Stimulated activated CD8-positive, alpha-beta memory T cell treated with anti-CD3 and anti-CD28 coated beads, Interleukin-4, amount 100 ng/mL, for 48 hours (primary cell): ENCODE results near the gene SPTBN1.

ENCODE experiments used
- DNase-seq: peaks from one replicate; pipeline ENCODE4 v3.0.0-alpha.2; 2020

The SPTBN1 gene

DNA sequence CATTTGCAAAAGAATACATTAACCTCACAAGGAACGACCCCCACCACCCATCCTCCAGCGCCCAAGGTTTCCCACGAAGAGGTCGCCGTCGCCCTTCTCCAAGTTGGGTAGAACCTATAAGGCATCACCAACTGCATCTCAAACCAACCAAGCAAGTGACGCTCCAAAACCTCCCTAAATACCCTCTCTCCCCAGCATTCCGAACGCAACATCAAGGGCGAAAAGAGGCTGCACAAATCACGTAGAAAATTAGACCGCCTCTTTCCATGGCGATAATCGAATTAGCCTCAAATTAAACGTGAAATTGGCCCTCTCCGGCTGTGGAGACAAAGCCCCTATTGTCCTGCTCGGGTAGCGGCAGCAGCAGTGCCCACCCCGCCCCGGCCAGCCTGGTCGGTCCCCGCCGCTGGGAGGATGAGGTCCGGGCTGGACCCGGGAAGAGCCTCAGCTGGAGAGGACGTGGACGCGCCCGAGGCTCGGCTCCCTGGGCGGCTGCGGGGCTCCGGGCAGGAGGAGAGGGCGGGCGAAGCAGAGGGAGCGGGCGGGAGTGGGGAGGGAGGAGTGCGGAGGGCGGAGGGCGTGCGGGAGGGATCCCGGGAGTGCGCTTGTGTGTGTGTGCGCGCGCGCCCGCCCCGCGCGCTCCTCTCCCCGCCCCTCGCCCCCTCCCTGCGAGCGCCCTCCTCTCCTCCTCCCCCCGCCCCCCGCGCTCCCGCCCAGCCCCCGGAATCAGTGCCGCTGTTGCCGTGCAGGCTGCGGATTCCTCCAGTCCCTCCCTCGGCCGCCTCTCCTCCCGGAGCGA lies at the start of gene SPTBN1:
TSS of gene SPTBN1 (plus strand) at position 765 of the 799 bp plus-strand sequence. CDS start 70,092 bp downstream, outside the sequence.
- peak; percentile 38 for DNase-seq

DNA sequence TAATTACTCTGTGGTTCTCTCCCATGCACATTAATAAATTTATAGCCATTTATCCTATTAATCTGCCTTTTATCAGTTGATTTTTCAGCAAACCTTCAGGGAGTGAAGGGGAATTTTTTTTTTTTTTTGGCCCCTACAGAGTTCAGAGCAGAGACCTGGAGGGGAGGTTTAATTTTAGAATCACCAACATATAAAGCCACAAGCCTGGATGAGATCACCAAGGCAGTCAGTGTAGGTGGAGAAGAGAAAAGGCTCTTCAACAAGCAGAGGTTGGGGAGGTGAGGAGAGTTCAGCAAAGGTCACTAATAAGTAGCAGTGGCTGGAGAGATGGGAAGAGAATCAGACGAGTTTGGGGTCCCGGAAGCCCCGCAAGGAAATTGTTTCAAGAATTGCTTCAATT lies 48.4 kb upstream of the SPTBN1 start:
- DNase-seq = no peak

DNA sequence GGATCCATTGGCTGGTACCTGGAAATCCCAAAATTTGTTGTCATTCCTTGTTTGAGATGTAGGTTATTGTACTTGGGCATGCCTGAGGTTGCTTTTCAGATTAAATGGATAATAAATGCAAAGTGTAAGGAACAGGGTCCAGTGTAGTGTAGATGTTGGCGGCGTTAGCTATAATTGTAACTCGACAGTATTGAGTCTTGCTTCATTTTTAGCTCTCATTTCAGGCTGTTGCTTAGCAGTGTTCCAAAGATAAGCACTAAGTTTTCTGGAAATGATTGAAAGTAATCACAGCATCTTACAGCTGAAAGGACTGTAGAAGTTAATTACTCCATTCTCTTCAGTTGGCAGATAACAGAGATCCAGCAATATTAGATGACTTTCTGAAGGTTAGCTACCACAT lies 47.8 kb upstream of the SPTBN1 start:
- DNase-seq = no peak

DNA sequence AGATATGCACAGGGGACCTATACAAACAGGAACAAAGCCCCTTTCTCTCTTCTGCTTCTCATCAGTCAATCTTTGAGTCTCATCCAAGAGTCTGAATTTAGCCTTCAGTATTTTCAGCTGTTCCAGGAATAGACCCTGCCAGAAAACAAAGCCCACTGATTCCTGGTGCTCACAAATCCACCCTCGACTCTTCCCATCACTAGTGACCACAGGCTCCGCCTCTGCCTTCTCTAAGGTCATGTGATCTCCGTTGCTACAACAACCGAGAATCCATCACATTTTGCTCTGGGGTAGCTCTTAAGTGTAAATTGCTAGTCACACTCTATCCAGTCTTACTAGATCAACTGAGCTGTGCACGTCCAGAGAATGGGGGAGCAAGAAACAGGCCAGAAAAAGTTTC lies 46.4 kb upstream of the SPTBN1 start:
- no peak for DNase-seq

DNA sequence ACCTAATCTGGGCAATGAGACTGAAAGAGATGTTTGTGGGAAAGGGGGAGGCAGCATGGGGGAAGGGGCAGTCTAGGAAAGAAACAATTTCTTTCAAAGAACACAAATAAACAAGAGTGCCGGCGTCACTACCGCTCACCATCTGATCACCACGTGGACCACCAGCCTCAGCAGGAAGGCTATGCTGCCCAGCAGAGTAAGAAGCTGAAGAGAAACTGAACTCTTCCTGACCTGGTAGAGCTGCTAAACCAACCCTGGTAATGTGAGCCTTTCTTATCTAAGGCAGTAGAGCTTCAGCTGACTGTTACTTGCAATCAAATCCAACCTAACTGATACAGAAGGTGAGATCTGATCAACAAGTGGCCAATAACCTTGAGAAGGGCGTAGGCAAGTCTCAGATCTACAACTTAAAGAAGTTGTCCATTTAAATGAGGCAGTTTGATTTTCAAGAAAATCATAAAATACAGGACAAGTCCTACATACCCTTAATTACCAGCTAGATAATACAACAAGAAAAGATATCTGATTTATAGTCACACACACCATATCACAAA lies 44.2 kb upstream of the SPTBN1 start:
- no peak for DNase-seq

GRCh38 chr2:54416166-54416813 lies 39.8 kb upstream of the SPTBN1 start:
- no peak for DNase-seq

DNA sequence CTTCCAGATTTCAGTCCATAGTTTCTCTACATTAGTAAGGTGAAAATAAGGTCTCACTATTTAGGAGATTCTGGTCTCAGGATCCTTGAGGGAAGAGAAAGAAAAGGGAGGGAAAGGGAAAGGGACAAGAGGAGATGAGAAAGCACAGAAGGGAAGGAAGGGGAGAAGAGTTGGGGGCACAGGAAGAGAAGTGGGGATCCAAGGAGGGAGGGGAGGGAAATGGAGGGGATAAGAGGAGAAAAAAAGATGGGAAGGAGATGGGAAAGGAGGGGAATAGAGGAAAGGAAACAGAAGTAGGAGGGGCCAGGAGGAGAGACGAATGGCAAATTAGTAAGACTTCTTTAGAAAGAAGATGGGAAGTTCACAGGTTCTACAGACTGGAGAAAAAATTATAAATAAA lies 39.2 kb upstream of the SPTBN1 start:
- DNase-seq = no peak

GRCh38 chr2:54417577-54417976 lies 38.5 kb upstream of the SPTBN1 start:
- DNase-seq = no peak

DNA sequence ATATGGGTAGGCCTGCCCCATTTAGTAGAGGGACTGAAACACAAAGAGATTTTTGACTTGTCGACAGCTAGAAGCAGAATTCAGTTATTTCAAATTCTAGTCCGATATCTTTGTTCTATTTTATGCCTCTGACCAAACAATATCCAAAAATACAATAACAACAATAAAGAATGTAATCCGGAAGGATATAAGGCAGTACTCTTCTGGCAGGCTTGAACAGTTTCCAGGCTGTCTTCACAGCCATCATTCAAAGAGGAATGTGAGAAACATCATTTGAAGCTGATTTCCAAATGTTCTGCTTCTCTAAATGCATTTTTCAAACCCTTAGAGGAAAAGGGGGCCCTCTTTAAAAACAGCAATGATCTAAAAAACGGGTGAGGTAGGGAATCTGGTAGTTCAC lies 36.7 kb upstream of the SPTBN1 start:
- no peak for DNase-seq

DNA sequence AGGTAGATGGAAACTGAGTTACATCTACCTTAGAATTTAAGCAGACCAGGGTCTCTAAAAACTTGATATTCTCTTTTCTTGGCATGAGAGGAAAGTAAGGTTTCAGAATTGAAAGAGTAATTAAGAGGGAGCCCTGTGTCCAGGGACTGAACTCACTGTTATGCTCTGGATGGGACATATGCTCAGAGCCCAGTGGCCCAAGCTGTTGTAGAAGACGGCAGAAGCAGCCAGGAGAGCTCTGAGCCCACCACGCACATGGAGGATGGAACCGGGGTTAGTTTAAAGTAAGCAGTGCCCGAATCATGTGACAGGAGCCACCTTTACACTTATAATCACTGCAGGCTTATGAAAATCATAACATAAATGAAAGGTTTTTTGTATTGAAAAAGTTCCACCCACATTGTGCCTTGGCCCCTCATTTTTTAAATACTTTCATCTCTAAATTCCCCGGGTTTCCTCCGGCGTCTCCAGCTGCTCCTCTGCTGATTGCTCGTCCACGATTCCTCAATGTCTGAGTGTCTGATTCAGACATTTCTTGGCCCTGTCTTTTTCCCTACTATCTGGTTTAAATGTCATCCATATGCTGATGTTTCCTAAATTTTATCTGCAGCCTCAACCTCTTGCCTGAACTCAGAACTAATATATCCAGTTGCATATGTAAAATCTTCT lies 36.1 kb upstream of the SPTBN1 start:
- DNase-seq = no peak

GRCh38 chr2:54420524-54421172 lies 35.5 kb upstream of the SPTBN1 start:
- no peak for DNase-seq

DNA sequence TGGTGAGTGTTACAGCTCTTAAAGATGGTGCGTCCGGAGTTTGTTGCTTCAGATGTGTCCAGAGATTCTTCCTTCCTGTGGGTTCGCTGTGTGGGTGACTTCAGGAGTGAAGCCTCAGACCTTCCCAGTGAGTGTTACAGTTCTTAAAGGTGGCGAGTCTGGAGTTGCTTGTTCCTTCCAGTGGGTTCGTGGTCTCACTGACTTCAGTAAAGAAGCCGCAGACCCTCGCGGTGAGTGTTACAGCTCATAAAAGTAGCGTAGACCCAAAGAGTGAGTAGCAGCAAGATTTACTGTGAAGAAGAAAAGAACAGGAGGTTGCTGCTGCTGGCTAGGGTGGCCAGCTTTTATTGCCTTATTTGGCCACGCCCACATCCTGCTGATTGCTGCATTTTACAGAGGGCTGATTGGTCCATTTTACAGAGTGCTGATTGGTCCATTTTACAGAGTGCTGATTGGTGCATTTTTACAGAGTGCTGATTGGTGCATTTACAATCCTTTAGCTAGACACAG lies 34.0 kb upstream of the SPTBN1 start:
- peak; percentile 43 for DNase-seq

DNA sequence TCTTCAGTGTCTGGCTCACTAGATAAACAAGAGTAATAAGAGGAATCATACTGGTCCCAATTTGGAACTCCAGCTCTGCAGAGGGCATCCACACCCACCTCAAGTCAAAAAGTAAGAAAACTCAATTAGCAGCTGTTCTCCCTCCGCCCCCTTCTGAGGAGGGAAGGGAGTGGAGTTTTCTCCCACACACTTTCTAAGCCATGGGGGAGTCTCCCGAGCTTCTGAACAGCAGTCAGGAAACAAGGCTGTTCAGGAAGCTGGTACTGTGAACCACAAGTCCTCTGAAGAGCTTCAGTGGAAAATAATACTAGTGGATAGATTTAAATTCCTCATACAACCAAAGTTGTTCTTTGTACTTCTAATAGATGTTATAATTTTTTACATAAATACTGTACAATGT lies 32.9 kb upstream of the SPTBN1 start:
- DNase-seq = no peak

DNA sequence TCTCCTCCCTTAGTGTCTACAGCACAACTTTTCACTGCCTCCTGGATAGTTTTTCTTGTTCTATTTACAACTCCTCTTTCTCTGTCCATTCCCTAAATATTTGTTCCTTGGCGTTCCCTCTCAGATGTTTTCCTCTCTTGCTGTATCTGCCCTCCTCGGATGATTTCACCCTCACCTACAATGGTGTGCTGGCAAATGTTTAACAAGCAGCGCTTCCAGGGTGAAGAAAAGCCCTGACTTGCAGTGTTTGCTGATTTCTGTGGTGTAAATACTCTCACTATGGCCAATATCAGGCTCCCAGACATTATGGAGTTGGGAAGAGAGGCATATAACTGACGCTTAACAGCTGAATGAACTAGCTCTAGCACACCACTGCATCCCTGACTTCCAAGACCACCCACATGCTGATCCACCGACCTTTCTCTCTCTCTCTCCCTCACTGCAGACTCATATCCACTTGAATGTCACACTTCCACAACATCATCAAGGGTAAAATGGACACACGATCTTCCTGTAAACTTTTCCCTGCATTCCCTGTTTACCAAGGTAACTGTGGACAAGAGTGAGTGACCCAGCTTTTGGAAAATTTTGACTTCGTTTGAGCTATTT lies 31.5 kb upstream of the SPTBN1 start:
- no peak for DNase-seq

- DNase-seq = no peak
Observed at GRCh38 chr2:54428108-54428831, 27.9 kb upstream of the SPTBN1 start.

DNA sequence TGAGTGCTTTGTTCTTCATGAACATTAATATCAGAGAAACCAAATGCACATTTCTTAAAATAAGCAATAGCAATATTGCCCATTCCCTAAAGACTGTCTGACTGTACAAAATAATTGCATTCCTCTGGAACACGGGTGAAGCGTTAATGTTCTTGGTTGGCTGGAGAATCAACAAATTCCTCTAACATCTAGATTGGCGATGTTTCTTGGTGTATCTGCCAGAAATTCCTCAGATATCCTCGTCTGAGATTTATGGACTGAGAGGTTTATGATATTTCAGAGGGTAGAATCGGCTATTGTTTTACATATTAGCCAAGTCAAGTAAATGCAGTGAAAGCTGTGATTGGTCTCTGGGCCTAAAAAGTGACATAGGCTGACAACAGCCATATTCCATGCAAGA lies 27.1 kb upstream of the SPTBN1 start:
- DNase-seq = no peak

GRCh38 chr2:54429811-54430551 lies 26.1 kb upstream of the SPTBN1 start:
- no peak for DNase-seq

- no peak for DNase-seq
Observed at GRCh38 chr2:54430649-54431048, 25.5 kb upstream of the SPTBN1 start.

- DNase-seq = no peak
Observed at GRCh38 chr2:54432251-54433015, 23.7 kb upstream of the SPTBN1 start.

- no peak for DNase-seq
Observed at GRCh38 chr2:54434229-54434628, 21.9 kb upstream of the SPTBN1 start.
